ENCODE results near the gene CAMKMT. TPM values are rescaled to one million over a fixed set of nuclear protein-coding genes. Genes with fewer than 3 reads are reported as not detected.

CAMKMT gene
- total RNA-seq, 2 experiments from 2014 or later: 11.2 to 12.7 TPM

GRCh38 chr2:44448860-44449527, 87.2 kb downstream of the CAMKMT start:
- Mint-ChIP-seq H3K4me1 (ENCODE audit: low read depth) (no peaks in the 10 kb centered on the region), H3K27me3 (ENCODE audit: low read depth) (no peaks in the 10 kb centered on the region), H3K9me3 (ENCODE audit: insufficient read depth) (no peaks in the 10 kb centered on the region), H3K27ac (no peak overlapping the region), H3K36me3 (ENCODE audit: low read depth) (peaks cover 7% of the 10 kb centered on the region), H3K4me3 (no peak overlapping the region)
- ATAC-seq (no peak), DNase-seq (no peak)
- POLR2A ChIA-PET: no interaction called here
- CTCF ChIA-PET: no interaction called here

GRCh38 chr2:44450082-44450481, 88.3 kb downstream of the CAMKMT start:
- Mint-ChIP-seq H3K4me3 (no peak overlapping the region), H3K36me3 (ENCODE audit: low read depth) (peaks cover 3% of the 10 kb centered on the region), H3K4me1 (ENCODE audit: low read depth) (no peaks in the 10 kb centered on the region), H3K9me3 (ENCODE audit: insufficient read depth) (no peaks in the 10 kb centered on the region), H3K27me3 (ENCODE audit: low read depth) (no peaks in the 10 kb centered on the region), H3K27ac (no peak overlapping the region)
- ChIA-PET CTCF (interaction anchor here (1.2 kb wide), 1 partner anchor 10 kb away, joined by 4 read pairs; no protein-coding TSS in a partner anchor), POLR2A (no interaction called here)
- DNase-seq (no peak), ATAC-seq (no peak)

- H3K9me3 Mint-ChIP-seq (ENCODE audit: insufficient read depth): no peaks in the 10 kb centered on the region
- H3K27ac Mint-ChIP-seq: no peak overlapping the region
- no peaks in the 10 kb centered on the region for H3K4me1 Mint-ChIP-seq (ENCODE audit: low read depth)
- DNase-seq (no peak), ATAC-seq (no peak)
- no peaks in the 10 kb centered on the region for H3K27me3 Mint-ChIP-seq (ENCODE audit: low read depth)
- no peak overlapping the region for H3K4me3 Mint-ChIP-seq
- H3K36me3 Mint-ChIP-seq (ENCODE audit: low read depth): peaks cover under 1% of the 10 kb centered on the region
- ChIA-PET CTCF (interaction anchor here (1.2 kb wide), 1 partner anchor 9 kb away, joined by 4 read pairs; no protein-coding TSS in a partner anchor), POLR2A (no interaction called here)
Measured at GRCh38 chr2:44450806-44451205, 89.1 kb downstream of the CAMKMT start.

GRCh38 chr2:44452069-44452583, 90.4 kb downstream of the CAMKMT start:
- ChIA-PET POLR2A (no interaction called here), CTCF (no interaction called here)
- DNase-seq (no peak), ATAC-seq (no peak)
- no peaks in the 10 kb centered on the region for H3K27me3 Mint-ChIP-seq (ENCODE audit: low read depth)
- no peaks in the 10 kb centered on the region for H3K4me1 Mint-ChIP-seq (ENCODE audit: low read depth)
- no peak overlapping the region for H3K27ac Mint-ChIP-seq
- H3K36me3 Mint-ChIP-seq (ENCODE audit: low read depth): no peaks in the 10 kb centered on the region
- H3K4me3 Mint-ChIP-seq: no peak overlapping the region
- H3K9me3 Mint-ChIP-seq (ENCODE audit: insufficient read depth): no peaks in the 10 kb centered on the region

- CTCF ChIA-PET: interaction anchor here (0.8 kb wide), 1 partner anchor 27 kb away, joined by 3 read pairs; no protein-coding TSS in a partner anchor
- no peak overlapping the region for H3K27ac Mint-ChIP-seq
- H3K36me3 Mint-ChIP-seq (ENCODE audit: low read depth): no peaks in the 10 kb centered on the region
- POLR2A ChIA-PET: no interaction called here
- no peaks in the 10 kb centered on the region for H3K27me3 Mint-ChIP-seq (ENCODE audit: low read depth)
- no peak for DNase-seq
- H3K9me3 Mint-ChIP-seq (ENCODE audit: insufficient read depth): no peaks in the 10 kb centered on the region
- ATAC-seq: no peak
- no peak overlapping the region for H3K4me3 Mint-ChIP-seq
- H3K4me1 Mint-ChIP-seq (ENCODE audit: low read depth): no peaks in the 10 kb centered on the region
Measured at GRCh38 chr2:44453259-44453658, 91.5 kb downstream of the CAMKMT start.

GRCh38 chr2:44455877-44456276, 94.1 kb downstream of the CAMKMT start:
- Mint-ChIP-seq H3K27me3 (ENCODE audit: low read depth) (no peaks in the 10 kb centered on the region), H3K36me3 (ENCODE audit: low read depth) (peaks cover 1% of the 10 kb centered on the region), H3K4me3 (no peak overlapping the region), H3K9me3 (ENCODE audit: insufficient read depth) (no peaks in the 10 kb centered on the region), H3K27ac (no peak overlapping the region), H3K4me1 (ENCODE audit: low read depth) (no peaks in the 10 kb centered on the region)
- DNase-seq (no peak), ATAC-seq (no peak)
- POLR2A ChIA-PET: no interaction called here
- CTCF ChIA-PET: interaction anchor here (1.6 kb wide), 1 partner anchor 24 kb away, joined by 6 read pairs; no protein-coding TSS in a partner anchor

- H3K4me1 Mint-ChIP-seq (ENCODE audit: low read depth): no peaks in the 10 kb centered on the region
Measured at GRCh38 chr2:44456946-44457345, 95.2 kb downstream of the CAMKMT start.

GRCh38 chr2:44459739-44460138, 98.0 kb downstream of the CAMKMT start:
- no peak overlapping the region for H3K27ac Mint-ChIP-seq
- DNase-seq (no peak), ATAC-seq (no peak)
- peaks cover 15% of the 10 kb centered on the region for H3K9me3 Mint-ChIP-seq (ENCODE audit: insufficient read depth)
- no peak overlapping the region for H3K4me3 Mint-ChIP-seq
- no peaks in the 10 kb centered on the region for H3K27me3 Mint-ChIP-seq (ENCODE audit: low read depth)
- H3K36me3 Mint-ChIP-seq (ENCODE audit: low read depth): peaks cover 1% of the 10 kb centered on the region
- POLR2A ChIA-PET: interaction anchor here (0.5 kb wide), 1 partner anchor 48 kb away, joined by 4 read pairs; no protein-coding TSS in a partner anchor
- no peaks in the 10 kb centered on the region for H3K4me1 Mint-ChIP-seq (ENCODE audit: low read depth)
- CTCF ChIA-PET: interaction anchor here (1.0 to 3.1 kb wide), 3 partner anchors 9 to 27 kb away, joined by 3 to 15 read pairs (median 4); no protein-coding TSS in a partner anchor

More at GRCh38 chr2:44456946-44457345, 95.2 kb downstream of the CAMKMT start:
- H3K9me3 Mint-ChIP-seq (ENCODE audit: insufficient read depth): no peaks in the 10 kb centered on the region
- no peak overlapping the region for H3K4me3 Mint-ChIP-seq
- ATAC-seq (no peak), DNase-seq (no peak)
- ChIA-PET POLR2A (no interaction called here), CTCF (interaction anchor here (3.1 kb wide), 1 partner anchor 23 kb away, joined by 15 read pairs; no protein-coding TSS in a partner anchor)
- H3K27ac Mint-ChIP-seq: no peak overlapping the region
- H3K36me3 Mint-ChIP-seq (ENCODE audit: low read depth): peaks cover 1% of the 10 kb centered on the region
- H3K27me3 Mint-ChIP-seq (ENCODE audit: low read depth): no peaks in the 10 kb centered on the region

- H3K27ac Mint-ChIP-seq: no peak overlapping the region
- H3K27me3 Mint-ChIP-seq (ENCODE audit: low read depth): no peaks in the 10 kb centered on the region
- CTCF ChIA-PET: interaction anchor here (0.8 to 3.3 kb wide), 2 partner anchors 17 to 227 kb away, joined by 3 to 36 read pairs; no protein-coding TSS in a partner anchor
- peaks cover 15% of the 10 kb centered on the region for H3K9me3 Mint-ChIP-seq (ENCODE audit: insufficient read depth)
- DNase-seq (no peak), ATAC-seq (no peak)
- no peaks in the 10 kb centered on the region for H3K4me1 Mint-ChIP-seq (ENCODE audit: low read depth)
- H3K36me3 Mint-ChIP-seq (ENCODE audit: low read depth): peaks cover 1% of the 10 kb centered on the region
- POLR2A ChIA-PET: no interaction called here
- no peak overlapping the region for H3K4me3 Mint-ChIP-seq
Measured at GRCh38 chr2:44462934-44463849, 101.4 kb downstream of the CAMKMT start.

GRCh38 chr2:44464437-44464836, 102.7 kb downstream of the CAMKMT start:
- no peak for ATAC-seq
- ChIA-PET POLR2A (no interaction called here), CTCF (interaction anchor here (0.6 to 3.3 kb wide), 6 partner anchors 12 to 378 kb away, joined by 3 to 36 read pairs (median 3); no protein-coding TSS in a partner anchor)
- DNase-seq: no peak
- Mint-ChIP-seq H3K9me3 (ENCODE audit: insufficient read depth) (peaks cover 15% of the 10 kb centered on the region), H3K27ac (no peak overlapping the region), H3K36me3 (ENCODE audit: low read depth) (peaks cover 1% of the 10 kb centered on the region), H3K27me3 (ENCODE audit: low read depth) (no peaks in the 10 kb centered on the region), H3K4me1 (ENCODE audit: low read depth) (no peaks in the 10 kb centered on the region), H3K4me3 (no peak overlapping the region)

- H3K9me3 Mint-ChIP-seq (ENCODE audit: insufficient read depth): no peaks in the 10 kb centered on the region
- no peak overlapping the region for H3K4me3 Mint-ChIP-seq
- no peaks in the 10 kb centered on the region for H3K27me3 Mint-ChIP-seq (ENCODE audit: low read depth)
- CTCF ChIA-PET: interaction anchor here (4.0 kb wide), 1 partner anchor 9 kb away, joined by 41 read pairs; no protein-coding TSS in a partner anchor
- POLR2A ChIA-PET: no interaction called here
- H3K36me3 Mint-ChIP-seq (ENCODE audit: low read depth): no peaks in the 10 kb centered on the region
- ATAC-seq: no peak
- no peaks in the 10 kb centered on the region for H3K4me1 Mint-ChIP-seq (ENCODE audit: low read depth)
- DNase-seq: no peak
- H3K27ac Mint-ChIP-seq: no peak overlapping the region
Measured at GRCh38 chr2:44470151-44470550, 108.4 kb downstream of the CAMKMT start.

Data from activated CD8-positive, alpha-beta T cell treated with anti-CD3 and anti-CD28 coated beads, Interleukin-2, amount 10 ng/mL, durations not matched to agents 7 days and 5 days (primary cell).